ENCODE data around the gene U2SURP.
"Not testable (repeated sequence)": the region's sequence is repeated elsewhere in the genome, so short reads cannot be mapped to it uniquely, and the experiment has no call there.

Gene U2SURP

DNA sequence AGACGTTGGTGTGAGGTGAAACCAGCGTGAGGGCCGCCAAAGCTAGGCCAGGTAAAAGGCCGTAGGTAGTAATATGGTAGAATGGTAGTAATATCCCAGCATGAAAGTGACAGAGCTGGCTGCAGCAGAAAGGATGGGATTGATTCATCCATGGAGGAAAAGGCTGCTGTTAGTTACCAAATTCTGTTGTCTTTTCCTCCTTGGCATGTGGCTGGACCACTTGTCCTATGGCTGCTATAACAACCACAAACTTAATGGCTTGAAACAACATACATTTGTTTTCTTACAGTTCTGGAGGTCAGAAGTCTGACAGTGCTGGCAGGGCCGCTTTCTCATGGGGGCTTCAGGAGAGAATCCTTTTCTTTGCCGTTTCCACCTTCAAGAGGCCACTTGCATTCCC is 70.4 kb downstream of the U2SURP start:
- no peak for DNase-seq (ENCODE audit: low read depth)

DNA sequence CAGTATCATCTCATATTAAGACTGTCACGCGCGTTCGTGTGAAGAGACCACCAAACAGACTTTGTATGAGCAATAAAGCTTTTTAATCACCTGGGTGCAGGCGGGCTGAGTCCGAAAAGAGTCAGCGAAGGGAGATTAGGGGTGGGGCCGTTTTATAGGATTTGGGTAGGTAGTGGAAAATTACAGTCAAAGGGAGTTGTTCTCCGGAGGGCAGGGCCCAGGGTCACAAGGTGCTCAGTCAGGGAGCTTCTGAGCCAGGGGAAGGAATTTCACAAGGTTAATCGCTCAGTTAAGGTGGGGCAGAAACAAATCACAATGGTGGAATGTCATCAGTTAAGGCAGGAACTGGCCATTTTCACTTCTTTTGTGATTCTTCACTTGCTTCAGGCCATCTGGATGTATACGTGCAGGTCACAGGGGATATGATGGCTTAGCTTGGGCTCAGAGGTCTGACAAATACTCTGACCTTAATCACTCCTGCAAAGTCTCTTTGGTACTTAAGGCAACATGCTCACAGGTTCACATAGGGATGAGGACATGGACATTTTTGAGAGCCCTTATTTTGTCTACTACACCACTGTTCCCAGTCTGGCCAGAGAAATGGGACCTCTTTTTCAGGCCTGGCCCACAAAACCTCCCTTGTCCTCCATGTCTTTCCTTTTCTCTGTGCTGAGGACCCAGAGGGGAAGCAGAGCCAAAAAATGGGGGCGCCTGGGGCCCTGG is 71.1 kb downstream of the U2SURP start:
- not testable (repeated sequence) for DNase-seq (ENCODE audit: low read depth)

DNA sequence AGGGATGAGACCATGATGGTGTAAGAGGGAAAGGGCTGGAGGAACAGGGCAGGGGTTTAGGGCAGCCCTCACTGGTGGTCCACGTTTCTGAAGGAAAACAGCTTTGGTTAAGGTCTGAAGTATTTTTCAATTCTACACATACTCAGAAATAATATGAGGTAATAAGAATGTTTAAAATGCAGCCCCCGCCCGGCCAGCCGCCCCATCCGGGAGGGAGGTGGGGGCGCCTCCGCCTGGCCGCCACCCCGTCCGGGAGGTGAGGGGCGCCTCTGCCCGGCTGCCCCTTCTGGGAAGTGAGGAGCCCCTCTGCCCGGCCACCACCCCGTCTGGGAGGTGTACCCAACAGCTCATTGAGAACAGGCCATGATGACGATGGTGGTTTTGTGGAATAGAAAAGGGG is 72.2 kb downstream of the U2SURP start:
- not testable (repeated sequence) for DNase-seq (ENCODE audit: low read depth)

DNA sequence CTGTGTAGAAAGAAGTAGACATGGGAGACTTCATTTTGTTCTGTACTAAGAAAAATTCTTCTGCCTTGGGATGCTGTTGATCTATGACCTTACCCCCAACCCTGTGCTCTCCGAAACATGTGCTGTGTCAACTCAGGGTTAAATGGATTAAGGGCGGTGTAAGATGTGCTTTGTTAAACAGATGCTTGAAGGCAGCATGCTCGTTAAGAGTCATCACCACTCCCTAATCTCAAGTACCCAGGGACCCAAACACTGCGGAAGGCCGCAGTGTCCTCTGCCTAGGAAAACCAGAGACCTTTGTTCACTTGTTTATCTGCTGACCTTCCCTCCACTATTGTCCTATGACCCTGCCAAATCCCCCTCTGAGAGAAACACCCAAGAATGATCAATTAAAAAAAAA is 72.6 kb downstream of the U2SURP start:
- not testable (repeated sequence) for DNase-seq (ENCODE audit: low read depth)

DNA sequence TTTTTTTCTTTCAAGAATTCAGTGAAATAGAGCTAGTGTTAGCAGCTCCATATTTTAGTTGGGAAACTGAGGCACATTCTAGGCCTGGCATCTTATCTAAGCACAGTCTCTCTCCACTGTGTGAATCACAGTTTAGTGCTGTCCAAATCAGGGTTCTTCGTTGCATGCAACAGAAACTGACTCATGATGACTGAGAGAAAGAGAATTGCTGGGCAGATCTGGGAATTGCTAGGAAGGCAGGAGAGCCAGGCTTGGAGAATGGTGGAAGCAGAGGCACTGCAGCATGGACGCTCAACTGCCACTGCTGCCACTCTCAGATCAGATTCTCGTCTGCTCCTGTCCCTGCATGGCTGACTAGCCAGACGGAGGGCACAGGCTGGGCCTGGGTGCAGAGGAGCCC is 77.5 kb downstream of the U2SURP start:
- DNase-seq (ENCODE audit: low read depth) = no peak

DNA sequence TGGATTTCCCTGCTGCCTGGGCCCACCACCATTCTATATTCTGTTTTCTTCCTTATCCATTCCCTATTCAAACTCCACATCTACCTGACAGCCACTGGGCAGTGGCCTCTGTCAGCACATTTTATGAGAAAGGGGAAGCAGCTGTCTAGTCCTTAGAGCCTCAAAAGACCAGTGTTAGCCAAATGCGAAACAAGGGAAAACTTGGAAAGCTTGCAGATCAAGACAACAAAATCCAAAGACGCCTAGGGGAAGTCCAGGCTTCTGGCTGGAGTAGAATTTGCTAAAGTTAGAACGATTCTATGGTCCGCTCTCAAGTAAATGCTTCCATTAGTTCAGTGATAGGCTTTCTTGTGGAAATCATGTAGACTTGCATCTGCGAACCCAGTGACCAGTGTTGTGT is 78.8 kb downstream of the U2SURP start:
- DNase-seq (ENCODE audit: low read depth) = no peak

DNA sequence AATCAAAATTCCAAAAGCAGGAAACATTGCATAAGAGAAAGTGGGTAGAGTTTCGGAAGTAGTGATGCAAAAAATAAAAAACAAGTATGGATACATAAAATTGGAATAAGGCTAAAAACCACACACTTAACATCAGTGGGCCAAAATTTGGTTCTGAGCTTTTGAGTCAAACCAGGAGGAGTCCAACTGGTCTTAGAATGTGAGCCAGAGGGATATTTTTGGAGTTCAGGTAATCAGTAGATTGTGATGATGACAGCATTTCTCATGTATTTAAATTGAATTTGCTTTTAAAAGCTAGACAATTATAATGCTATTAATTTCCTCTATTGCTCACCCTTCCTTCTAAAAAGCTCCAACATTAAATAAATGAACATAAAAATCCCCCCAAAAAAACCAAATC is 80.0 kb downstream of the U2SURP start:
- DNase-seq (ENCODE audit: low read depth) = no peak

DNA sequence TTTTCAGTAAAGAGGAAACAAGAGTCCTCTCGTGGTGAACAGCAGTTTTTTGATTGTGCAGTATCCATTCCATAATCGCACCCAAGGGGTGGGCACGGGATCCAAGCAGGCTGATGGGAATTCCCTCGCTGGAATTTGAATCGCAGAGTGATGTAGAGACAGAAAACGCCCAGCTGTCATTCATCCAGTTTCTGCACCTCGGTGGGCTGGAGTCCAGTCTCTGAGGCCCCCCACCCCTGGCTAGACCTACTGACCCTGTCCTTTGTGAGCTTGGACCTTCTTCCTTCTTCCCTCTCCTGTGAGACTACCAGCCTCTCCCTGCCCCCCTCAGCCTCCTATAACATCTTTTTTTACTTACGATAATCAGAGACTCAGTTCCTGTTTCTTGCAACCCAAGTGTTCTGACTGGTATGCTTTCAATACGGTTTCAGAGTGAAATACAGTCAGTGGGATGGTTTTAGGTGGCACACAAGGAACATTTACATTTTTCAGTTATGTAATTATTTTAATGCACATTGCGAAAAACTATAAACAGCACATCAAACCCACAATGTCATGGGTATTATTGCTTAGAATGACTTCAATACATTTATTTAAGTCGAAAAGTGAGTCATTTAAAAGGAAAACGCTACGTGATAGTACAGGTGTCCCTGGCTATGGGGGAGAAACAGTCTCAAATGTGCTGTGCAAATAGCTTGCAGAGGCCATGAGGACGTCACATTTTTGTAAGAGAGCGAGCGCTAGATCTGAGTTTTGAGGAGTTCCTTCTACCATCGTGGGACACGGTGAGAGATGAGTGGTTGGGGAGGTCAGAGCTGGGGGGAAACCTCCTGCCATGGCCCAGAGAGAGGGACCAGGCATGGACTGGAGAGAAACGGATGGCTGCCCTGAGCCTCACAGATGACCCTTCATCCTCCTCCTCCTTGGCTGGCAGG is 80.7 kb downstream of the U2SURP start:
- no peak for DNase-seq (ENCODE audit: low read depth)

DNA sequence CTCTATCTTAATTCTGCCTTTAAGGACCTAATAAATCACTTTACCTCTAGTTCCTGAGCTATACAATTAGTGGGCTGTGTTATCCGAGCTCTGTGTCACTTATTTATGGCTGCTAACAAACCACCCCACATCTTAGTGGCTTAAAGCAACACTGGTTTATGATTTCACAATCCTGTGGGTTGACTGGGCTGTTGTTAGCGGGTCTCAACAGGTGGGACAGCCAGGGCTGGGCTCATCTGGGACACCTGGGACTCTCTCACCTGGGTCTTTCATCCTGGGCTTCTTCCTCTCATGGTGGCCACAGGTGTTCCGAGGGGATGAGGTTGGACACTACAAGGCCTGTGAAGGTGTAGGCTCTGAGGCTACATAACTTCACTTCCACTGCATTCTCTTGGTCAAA is 82.4 kb downstream of the U2SURP start:
- no peak for DNase-seq (ENCODE audit: low read depth)

DNA sequence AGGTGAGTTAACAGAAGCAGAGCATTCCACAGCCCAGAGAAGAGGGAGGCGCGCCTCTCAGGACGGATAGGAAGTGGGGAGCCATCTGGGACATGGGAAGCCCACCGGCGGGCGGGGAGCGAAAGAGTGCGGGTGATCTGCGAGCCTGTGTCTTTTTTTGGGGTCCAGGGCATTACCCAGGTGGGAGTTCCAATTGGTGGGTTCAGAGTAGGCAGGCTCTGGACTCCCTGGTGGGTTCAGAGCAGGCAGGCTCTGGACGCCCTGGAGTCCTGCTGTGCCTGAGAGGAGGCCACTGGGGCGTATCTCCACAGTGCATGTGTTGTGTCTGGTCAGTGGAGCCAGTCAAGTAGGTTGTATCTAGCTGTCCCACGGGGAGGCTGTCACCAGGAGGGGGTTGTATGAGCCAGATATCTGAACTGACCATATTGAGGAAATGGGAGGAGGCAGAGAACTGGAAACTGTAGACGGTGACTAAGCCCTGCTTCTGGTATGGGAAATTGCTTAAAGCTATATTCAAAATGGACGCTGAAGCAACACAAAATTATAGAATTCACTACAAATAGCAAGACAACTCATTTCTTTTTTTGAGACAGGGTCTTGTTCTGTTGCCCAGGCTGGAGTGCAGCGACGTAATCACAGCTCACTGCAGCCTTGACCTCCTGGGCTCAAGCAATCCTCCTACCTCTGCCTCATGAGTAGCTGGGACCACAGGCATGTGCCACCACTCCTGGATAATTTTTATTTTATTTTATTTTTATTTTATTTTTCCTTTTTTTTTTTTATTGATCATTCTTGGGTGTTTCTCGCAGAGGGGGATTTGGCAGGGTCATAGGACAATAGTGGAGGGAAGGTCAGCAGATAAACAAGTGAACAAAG is 83.7 kb downstream of the U2SURP start:
- no peak for DNase-seq (ENCODE audit: low read depth)

DNA sequence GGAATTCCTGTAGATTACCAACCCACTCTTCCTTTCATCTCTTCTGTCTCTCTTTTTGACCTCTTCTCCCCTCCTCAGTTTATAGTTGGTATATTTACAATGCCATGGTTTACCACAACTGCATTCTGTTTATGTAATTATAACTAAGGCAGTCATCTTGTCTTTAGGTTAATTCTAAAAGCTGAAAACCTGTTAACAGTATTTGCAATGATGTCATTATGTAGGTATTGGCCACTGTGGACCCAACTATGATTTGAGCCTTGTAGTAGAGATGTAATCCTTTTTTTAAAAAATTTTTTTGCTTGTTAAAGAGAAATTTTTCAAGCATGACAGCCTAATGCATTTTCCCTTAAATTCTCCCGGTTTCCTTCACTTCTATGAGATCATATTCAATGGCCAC is 87.5 kb downstream of the U2SURP start:
- no peak for DNase-seq (ENCODE audit: low read depth)

DNA sequence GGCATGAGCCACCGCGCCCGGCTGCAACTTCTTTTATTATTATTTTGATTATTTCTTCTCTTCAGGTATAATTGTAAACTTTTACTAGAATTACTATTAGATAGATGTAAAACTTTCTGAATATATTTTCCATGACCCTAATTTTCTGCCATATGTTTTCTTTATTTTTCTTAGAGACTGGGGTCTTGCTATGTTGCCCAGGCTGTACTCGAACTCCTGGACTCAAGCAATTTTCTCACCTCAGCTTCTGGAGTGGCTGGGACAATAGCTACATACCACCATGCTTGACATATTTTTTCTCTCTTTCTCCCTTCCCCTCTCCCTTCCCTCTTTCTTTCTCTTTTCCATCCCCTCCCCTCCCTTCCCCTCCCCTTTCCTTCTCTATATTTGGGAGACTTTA is 88.6 kb downstream of the U2SURP start:
- no peak for DNase-seq (ENCODE audit: low read depth)

DNA sequence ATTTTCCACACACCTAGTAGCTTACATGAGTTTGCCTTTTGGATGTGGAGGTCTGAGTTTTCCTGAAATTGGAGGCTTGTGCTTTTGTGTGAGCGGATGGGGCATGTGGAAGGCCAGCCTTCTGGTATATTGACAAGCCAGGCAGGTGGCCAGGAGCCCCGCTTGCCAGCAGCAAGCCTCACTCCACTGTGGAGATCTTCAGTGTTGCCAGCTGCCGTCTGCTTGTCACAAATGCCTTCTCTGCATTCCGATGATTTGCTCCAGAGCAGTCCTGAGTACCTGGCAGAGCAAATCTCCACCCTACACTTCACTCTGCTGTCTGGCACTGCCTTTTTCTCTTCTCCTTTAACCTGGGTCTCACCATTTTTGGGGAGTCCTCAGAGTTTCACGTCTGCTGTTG is 89.1 kb downstream of the U2SURP start:
- DNase-seq (ENCODE audit: low read depth) = no peak

DNA sequence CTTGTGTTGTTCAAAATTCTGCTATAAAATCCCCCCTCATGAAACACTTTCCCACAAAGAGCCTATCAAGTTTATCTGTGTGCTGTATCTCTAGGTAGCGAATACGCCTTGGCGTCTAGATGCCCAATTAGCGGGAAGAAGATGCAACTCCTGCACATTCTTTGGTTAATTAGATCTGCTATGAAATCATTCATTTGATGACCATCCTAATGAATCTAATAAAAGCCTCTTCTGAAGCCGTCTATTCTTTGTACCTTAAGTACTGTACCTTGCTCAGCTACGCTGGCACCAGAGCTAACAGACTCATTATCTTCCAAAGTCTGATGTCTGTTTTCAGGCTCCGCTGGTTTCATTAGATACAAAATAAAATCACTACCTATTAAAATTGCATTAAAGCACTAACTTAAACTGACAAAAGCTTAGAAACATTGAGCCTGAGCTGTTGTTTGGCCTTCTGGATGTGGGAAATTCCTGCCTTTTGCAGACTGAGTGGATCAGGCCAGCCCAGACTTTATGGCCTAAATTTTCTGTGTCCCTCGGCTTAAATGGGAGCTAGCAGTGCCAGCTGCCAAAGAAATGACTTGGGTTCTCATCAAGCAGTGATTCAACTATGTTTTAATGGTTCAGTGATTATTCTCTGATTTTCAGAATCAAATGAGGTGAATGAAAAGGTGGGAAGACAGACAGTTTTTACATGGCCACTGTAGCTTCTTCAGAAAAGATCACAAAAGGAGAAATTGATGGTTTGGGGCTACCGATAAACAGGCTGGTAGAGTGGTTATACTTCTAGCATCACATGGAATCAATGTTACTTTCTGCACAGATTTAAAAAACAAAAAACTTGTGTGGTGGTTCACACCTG is 89.8 kb downstream of the U2SURP start:
- no peak for DNase-seq (ENCODE audit: low read depth)

DNA sequence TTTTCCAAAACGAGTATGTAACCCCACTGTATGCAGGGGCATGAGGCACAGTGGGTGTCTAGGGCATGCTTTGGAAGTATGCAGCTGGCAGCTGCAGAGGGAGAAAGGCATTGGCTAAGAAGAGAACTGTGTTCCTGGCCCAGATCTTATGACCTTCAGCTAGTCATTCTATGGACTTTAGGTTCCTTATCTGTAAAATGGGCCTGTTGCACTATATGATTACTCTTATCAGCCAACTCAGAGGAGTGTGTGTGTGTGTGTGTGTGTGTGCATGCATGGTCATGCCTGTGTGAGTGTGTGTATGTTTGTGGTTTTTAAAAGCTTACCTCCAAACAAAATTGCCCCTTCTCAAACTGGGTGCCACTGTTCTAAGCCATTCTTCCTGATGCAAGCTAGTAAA is 90.8 kb downstream of the U2SURP start:
- DNase-seq (ENCODE audit: low read depth) = no peak

DNA sequence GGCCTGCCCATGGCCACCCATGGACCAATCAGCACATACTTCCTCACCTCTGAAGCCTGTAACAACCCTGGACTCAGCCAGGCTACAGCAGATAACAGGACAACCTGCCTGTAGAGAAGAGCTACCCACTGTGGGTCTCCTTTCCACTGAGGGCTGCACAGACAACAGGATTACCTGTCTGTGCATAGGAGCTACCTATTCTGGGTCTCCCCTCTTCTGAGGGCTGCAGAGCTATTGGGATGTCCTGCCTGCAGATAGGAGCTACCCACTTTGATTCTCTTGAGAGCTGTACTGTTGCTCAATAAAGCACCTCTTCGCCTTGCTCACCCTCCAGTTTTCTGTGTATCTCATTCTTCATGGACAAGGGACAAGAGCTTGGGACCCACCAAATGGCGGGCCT is 94.4 kb downstream of the U2SURP start:
- no peak for DNase-seq (ENCODE audit: low read depth)

DNA sequence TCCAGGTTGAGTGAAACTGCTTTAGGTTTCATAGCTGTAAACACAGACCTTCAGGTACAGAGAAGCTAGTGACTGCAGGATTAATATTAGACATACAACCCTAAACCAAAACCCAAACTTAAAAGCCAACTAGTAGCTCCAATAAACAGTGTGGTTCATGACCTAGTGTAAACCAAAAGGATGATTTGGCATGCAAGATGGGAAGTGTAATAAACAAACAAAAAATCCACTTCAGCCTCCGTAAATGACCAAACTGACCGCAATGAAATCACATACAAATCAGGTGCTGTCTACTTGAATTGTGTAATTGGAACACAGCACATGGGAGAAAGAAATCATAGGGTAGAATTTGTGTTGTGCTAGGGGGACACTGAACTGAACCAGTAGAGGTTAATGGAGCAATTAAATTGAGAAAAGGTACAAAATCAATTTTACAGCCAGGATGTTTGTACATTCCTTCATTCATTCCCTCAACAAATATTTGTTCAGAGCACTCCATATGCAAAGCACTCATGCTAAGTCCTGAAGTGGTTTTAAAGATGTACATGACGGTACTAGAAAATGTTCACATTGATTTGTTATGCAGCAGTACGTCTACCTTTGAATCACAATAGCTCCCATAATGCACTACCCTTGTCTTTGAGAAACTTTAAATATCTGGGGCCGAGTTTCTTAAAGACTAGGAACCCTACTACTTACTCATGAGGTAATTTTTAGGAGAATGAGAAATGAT is 96.8 kb downstream of the U2SURP start:
- no peak for DNase-seq (ENCODE audit: low read depth)

DNA sequence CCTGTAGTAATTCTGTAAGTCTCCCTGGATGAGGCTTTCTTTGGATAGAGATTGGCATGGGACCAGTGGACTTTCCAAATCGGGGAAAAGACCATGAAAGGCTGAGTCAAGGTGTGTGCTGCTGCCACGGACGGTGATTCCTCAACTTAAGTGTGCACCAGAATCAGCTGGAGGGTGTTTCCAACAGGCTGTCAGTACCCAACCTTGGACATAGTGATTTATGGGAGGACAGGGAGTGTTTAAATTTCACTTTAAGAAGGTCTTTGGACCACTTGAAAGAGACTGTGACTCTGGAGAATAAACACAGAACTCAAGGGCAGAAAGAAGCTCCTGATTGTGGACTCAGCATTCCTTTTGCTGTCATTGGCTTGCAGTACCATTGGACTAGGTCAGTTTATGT is 97.8 kb downstream of the U2SURP start:
- no peak for DNase-seq (ENCODE audit: low read depth)

DNA sequence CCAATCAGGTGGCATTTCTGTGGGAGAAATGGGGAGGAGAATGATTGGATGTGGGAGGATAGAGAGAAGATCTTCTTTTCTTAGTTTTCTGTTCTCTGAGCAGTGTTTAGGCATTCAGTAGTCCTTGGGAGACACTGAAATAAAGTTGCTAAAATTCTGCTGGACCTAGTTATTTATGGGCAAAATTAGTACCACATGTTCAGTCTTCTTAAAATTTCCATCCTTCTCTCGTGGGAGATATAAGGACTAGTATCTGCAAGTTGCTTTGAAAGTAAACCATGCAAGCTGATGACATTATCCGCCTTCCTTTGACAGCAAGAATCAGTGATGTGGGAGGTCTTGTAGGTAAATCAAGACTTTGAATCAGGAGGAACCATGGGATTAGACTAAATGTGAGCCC is 98.3 kb downstream of the U2SURP start:
- no peak for DNase-seq (ENCODE audit: low read depth)

DNA sequence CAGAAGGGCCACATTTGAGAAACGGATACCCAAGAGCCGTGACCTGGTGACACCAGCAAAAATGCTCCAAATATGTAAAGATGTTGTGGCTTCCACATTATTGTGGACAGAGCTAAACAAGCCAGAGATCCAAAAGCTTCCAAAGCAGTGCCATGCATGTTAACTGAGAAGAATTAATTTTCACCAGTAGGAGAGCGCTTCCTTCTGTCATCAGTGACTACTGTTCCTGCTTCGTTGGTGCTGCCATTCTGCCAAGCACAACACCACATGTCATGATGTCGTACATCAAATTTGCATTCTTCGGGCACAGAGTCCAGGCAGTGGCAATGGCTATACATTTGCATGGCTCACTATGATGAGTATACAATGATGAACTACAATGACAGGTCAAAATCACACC is 99.1 kb downstream of the U2SURP start:
- no peak for DNase-seq (ENCODE audit: low read depth)
